Right lobe of liver (tissue), 6 donors: Measurements from ENCODE around the gene HSPA2. TPM values are rescaled to one million over a fixed set of nuclear protein-coding genes. Genes with fewer than 3 reads are reported as not detected.
"Not testable (repeated sequence)": the region's sequence is repeated elsewhere in the genome, so short reads cannot be mapped to it uniquely, and the experiment has no call there.

Experiments used
- ATAC-seq, 4 donors: fragments of 200-7000 bp; cut with Tn5 transposase; one replicate each; pipeline ENCODE4 v1.9.1; 2020; ENCODE audit warnings: mild to moderate bottlenecking in 4 of 4, moderate library complexity in 4 of 4
- DNase-seq, 3 donors: peaks; one replicate each; pipeline ENCODE4 v3.0.0-alpha.2; 2020
- H3K27ac ChIP-seq, 3 donors: fragments of 200-600 bp; one replicate each; pipeline ENCODE4 v1.8.0; 2022
- H3K27me3 ChIP-seq, 2 donors: fragments of 200-600 bp; one replicate each; pipeline ENCODE4 v1.8.0; 2022
- H3K36me3 ChIP-seq, 4 donors: fragments of 200-600 bp; sonication (generic) in 1 of 4; one replicate each; pipeline versions ENCODE4 v1.5.1 to v1.8.0; 2017 to 2022; ENCODE audit warnings: control low read depth in 1 of 4
- H3K4me1 ChIP-seq, 4 donors: fragments of 200-600 bp; sonication (generic) in 1 of 4; one replicate each; pipeline versions ENCODE4 v1.5.1 to v1.8.0; 2017 to 2022; ENCODE audit warnings: control low read depth in 1 of 4
- H3K4me3 ChIP-seq, 3 donors: fragments of 200-600 bp; one replicate each; pipeline ENCODE4 v1.8.0; 2022
- H3K9me3 ChIP-seq, 4 donors: fragments of 200-600 bp; sonication (generic) in 1 of 4; one replicate each; pipeline versions ENCODE4 v1.5.1 to v1.8.0; 2017 to 2022; ENCODE audit warnings: control low read depth in 1 of 4
- CTCF ChIP-seq, 4 donors: fragments of 200-600 bp in 3 of 4; fragments of 450-650 bp in 1 of 4; IDR thresholded peaks; one replicate each; pipeline versions ENCODE4 v1.5.1 to v1.8.0; 2016 to 2022; ENCODE audit warnings: antibody characterized with exemption in 4 of 4, mild to moderate bottlenecking in 2 of 4
- POLR2A ChIP-seq: fragments of 450-650 bp; IDR thresholded peaks from one replicate; pipeline ENCODE4 v1.6.1; 2017; ENCODE audit warnings: antibody characterized with exemption, mild to moderate bottlenecking
- WGBS: methylation state at CpG from one replicate; pipeline ENCODE4 v1.1.6; 2018; ENCODE audit warnings: low coverage, low lambda C conversion rate; ENCODE audit not compliant: insufficient coverage; ENCODE audit errors: missing lambda C conversion rate; 5-methylcytosine and 5-hydroxymethylcytosine counted together
- intact Hi-C, 2 donors: fragments of 100-400 bp; cut with DNase I; formaldehyde crosslinking; loops; one replicate each; pipeline versions ENCODE4 v1.11.2 to v1.14.1; 2022
- total RNA-seq, 6 experiments: library from RNA; depleted of rRNA in 2 of 6; stranded (reverse); fragments of >200 nt in 2 of 6; fragmentation: NEBNext Ultra II Directional in 3 of 6; extraction: Animal tissue kit (Norgen Biotek cat#: 25700) in 3 of 6; gene quantifications; one replicate each; pipeline versions ENCODE4 v1.1.0 to v1.2.4, GENCODE V29; 2016 to 2023
- donor health status: DM: no; HTN: yes; CAD: no.
- donor health status: DM: no; HTN: no; CAD: no.
- donor health status: DM: no; HTN: no; CAD: no.
- donor health status: DM: no; HTN: yes; CAD: no.
- donor health status: DM: no; HTN: yes; CAD: no.

HSPA2 gene
- total RNA-seq, 6 experiments from 2014 or later: 1.2 to 9.7 (median 5.0) TPM

GRCh38 chr14:64516969-64517368 is 23.6 kb upstream of the HSPA2 start:
- ATAC-seq: no peak
- 82% methylated on average over 1 of the region's 1 CpG for WGBS
- H3K27ac ChIP-seq: no peak overlapping the region
- H3K9me3 ChIP-seq: no peaks in the 10 kb centered on the region
- peaks cover 0 to 5% (median 1%) of the 10 kb centered on the region in 4 donors for H3K36me3 ChIP-seq
- DNase-seq: no peak
- peaks cover 0 to 5% (median 0%) of the 10 kb centered on the region in 4 donors for H3K4me1 ChIP-seq
- TF ChIP-seq POLR2A: no peak
- no peak for TF ChIP-seq CTCF (IDR thresholded peaks at IDR 0.05)
- H3K4me3 ChIP-seq: no peak overlapping the region
- intact Hi-C loops: no loop called here
- H3K27me3 ChIP-seq: no peaks in the 10 kb centered on the region

- ATAC-seq, H3K4me1 ChIP-seq, H3K27me3 ChIP-seq, H3K4me3 ChIP-seq, intact Hi-C loops, H3K9me3 ChIP-seq, DNase-seq, H3K27ac ChIP-seq: not testable (repeated sequence)
- WGBS: 86% methylated on average over 1 of the region's 6 CpGs
- peaks cover 0 to 12% (median 5%) of the 10 kb centered on the region in 4 donors for H3K36me3 ChIP-seq
Measured at GRCh38 chr14:64517667-64518066, 22.9 kb upstream of the HSPA2 start.

- Histone ChIP-seq H3K27ac (no peak overlapping the region), H3K36me3 (peaks cover 0 to 18% (median 6%) of the 10 kb centered on the region in 4 donors), H3K9me3 (no peaks in the 10 kb centered on the region), H3K4me3 (no peak overlapping the region), H3K27me3 (no peaks in the 10 kb centered on the region), H3K4me1 (peaks cover 0 to 5% (median 0%) of the 10 kb centered on the region in 4 donors)
- ATAC-seq: no peak
- DNase-seq: no peak
- TF ChIP-seq POLR2A: no peak
- no peak for TF ChIP-seq CTCF (IDR thresholded peaks at IDR 0.05)
- 93% methylated on average over 4 of the region's 4 CpGs for WGBS
- intact Hi-C loops: no loop called here
Measured at GRCh38 chr14:64518229-64518628, 22.3 kb upstream of the HSPA2 start.

- WGBS: 91% methylated on average over 4 of the region's 4 CpGs
- Histone ChIP-seq H3K27ac (no peak overlapping the region), H3K9me3 (no peaks in the 10 kb centered on the region), H3K4me1 (no peaks in the 10 kb centered on the region), H3K36me3 (peaks cover 0 to 18% (median 6%) of the 10 kb centered on the region in 4 donors), H3K27me3 (no peaks in the 10 kb centered on the region), H3K4me3 (no peak overlapping the region)
- no peak for ATAC-seq
- TF ChIP-seq POLR2A (no peak), CTCF (IDR thresholded peaks at IDR 0.05) (no peak)
- intact Hi-C loops: no loop called here
- no peak for DNase-seq
Measured at GRCh38 chr14:64520699-64521098, 19.8 kb upstream of the HSPA2 start.

GRCh38 chr14:64522591-64523355 is 17.8 kb upstream of the HSPA2 start:
- intact Hi-C loops: no loop called here
- TF ChIP-seq CTCF (IDR thresholded peaks at IDR 0.05) (no peak), POLR2A (no peak)
- Histone ChIP-seq H3K9me3 (no peaks in the 10 kb centered on the region), H3K4me1 (no peaks in the 10 kb centered on the region), H3K36me3 (peaks cover 0 to 18% (median 6%) of the 10 kb centered on the region in 4 donors), H3K27ac (no peak overlapping the region), H3K4me3 (no peak overlapping the region), H3K27me3 (no peaks in the 10 kb centered on the region)
- no peak for DNase-seq
- WGBS: 69% methylated on average over 9 of the region's 9 CpGs
- ATAC-seq: no peak
